Stomach (tissue), 4 donors: ENCODE data around the gene MTMR10.

ENCODE experiments used
- EP300 ChIP-seq: sonication (generic); formaldehyde crosslinking; IDR thresholded peaks from one replicate; pipeline ENCODE4 v1.6.1; 2017; ENCODE audit warnings: antibody characterized with exemption
- POLR2A ChIP-seq, 4 donors: fragments of 450-650 bp; IDR thresholded peaks; one replicate each; pipeline ENCODE4 v1.6.1; 2016; ENCODE audit warnings: antibody characterized with exemption in 4 of 4, control low read depth in 2 of 4, mild to moderate bottlenecking in 1 of 4, moderate library complexity in 1 of 4
- POLR2AphosphoS5 ChIP-seq, 3 donors: sonication (generic); formaldehyde crosslinking; IDR thresholded peaks; one replicate each; pipeline ENCODE4 v1.6.1; 2016; ENCODE audit warnings: antibody characterized with exemption in 3 of 3
- TF ChIP-seq, protein P1 (sequence below), 7 experiments: fragments of 450-650 bp in 4 of 7; fragments of 200-600 bp in 3 of 7; sonication (generic) in 3 of 7; IDR thresholded peaks; one replicate each; pipeline ENCODE4 v1.5.1; 2016 to 2019; ENCODE audit warnings: antibody characterized with exemption in 7 of 7, control low read depth in 2 of 7, mild to moderate bottlenecking in 1 of 7

DNA sequence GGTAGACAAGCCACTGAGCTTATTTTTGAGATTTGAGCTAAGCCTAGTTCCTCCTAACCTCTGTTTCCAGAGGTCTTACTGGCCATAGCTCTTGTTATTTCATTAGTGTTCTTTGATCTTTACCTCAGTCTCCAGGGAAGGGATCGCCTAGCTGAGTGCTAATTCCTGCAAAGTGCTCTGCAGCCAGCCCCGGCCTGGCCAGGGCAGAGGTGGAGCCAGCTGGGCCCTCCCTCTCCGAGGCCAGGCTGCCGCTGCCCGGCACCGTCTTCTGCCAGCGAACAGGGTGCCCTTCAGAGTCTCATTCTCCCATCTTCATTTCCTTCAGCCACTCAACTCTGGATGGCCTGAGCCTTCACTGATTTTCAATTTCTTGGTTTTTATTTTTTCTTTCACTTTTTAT is 68.0 kb downstream of the MTMR10 start:
- TF ChIP-seq POLR2A (IDR thresholded peaks at IDR 0.05) (no peak), POLR2AphosphoS5 (IDR thresholded peaks at IDR 0.05) (no peak), EP300 (no peak)
- TF ChIP-seq, protein P1, sequence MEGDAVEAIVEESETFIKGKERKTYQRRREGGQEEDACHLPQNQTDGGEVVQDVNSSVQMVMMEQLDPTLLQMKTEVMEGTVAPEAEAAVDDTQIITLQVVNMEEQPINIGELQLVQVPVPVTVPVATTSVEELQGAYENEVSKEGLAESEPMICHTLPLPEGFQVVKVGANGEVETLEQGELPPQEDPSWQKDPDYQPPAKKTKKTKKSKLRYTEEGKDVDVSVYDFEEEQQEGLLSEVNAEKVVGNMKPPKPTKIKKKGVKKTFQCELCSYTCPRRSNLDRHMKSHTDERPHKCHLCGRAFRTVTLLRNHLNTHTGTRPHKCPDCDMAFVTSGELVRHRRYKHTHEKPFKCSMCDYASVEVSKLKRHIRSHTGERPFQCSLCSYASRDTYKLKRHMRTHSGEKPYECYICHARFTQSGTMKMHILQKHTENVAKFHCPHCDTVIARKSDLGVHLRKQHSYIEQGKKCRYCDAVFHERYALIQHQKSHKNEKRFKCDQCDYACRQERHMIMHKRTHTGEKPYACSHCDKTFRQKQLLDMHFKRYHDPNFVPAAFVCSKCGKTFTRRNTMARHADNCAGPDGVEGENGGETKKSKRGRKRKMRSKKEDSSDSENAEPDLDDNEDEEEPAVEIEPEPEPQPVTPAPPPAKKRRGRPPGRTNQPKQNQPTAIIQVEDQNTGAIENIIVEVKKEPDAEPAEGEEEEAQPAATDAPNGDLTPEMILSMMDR (IDR thresholded peaks at IDR 0.05), result no peak
